K562 (cell line): ENCODE measurements around the gene SPATA21. TPM values are rescaled to one million over a fixed set of nuclear protein-coding genes. Genes with fewer than 3 reads are reported as not detected.
A peak's percentile ranks its signal among the peaks of the same experiment; 100 is the strongest.

Experiments
- ASH1L ChIP-seq: fragments of 450-650 bp; IDR thresholded peaks from 2 replicates; pipeline ENCODE4 v1.6.1; 2018; ENCODE audit warnings: borderline replicate concordance, mild to moderate bottlenecking, low read depth; ENCODE audit not compliant: partially characterized antibody
- DPF2 ChIP-seq: fragments of 450-650 bp; IDR thresholded peaks from 2 replicates; pipeline ENCODE4 v1.6.1; 2016
- GABPB1 ChIP-seq: sonication (generic); formaldehyde crosslinking; IDR thresholded peaks from 2 replicates; pipeline ENCODE4 v1.8.0; 2022; ENCODE audit warnings: mild to moderate bottlenecking, missing genetic modification reagents
- HDAC1 ChIP-seq, 2 experiments: fragments of 450-650 bp; IDR thresholded peaks; 2 replicates each; pipeline ENCODE4 v1.6.1; 2016 to 2017; ENCODE audit warnings: inconsistent platforms in 1 of 2, mild to moderate bottlenecking in 1 of 2, moderate library complexity in 1 of 2
- KAT7 ChIP-seq: sonication (generic); formaldehyde crosslinking; IDR thresholded peaks from 2 replicates; pipeline ENCODE4 v1.8.0; 2022; ENCODE audit warnings: missing genetic modification reagents, mild to moderate bottlenecking, borderline replicate concordance
- MAZ ChIP-seq, 2 experiments: fragments of 450-650 bp in 1 of 2; sonication (generic) in 1 of 2; formaldehyde crosslinking; IDR thresholded peaks in 1 of 2; conservative IDR thresholded peaks in 1 of 2; 2 replicates each; pipeline versions ENCODE4 v1.4.0 to v1.5.0; 2020; ENCODE audit warnings: mild to moderate bottlenecking in 1 of 2, missing genetic modification reagents in 1 of 2
- MTA1 ChIP-seq: fragments of 450-650 bp; IDR thresholded peaks from 2 replicates; pipeline ENCODE4 v1.6.1; 2017; ENCODE audit warnings: borderline replicate concordance
- MYC ChIP-seq, 2 experiments: fragments of 250-450 bp in 1 of 2; sonication (Bioruptor Pico) in 1 of 2; IDR thresholded peaks; 2 replicates each; pipeline versions ENCODE4 v1.5.1 to v1.6.1; 2012 to 2021; ENCODE audit warnings: low read depth in 2 of 2, borderline replicate concordance in 1 of 2, improper control_type of control experiment in 1 of 2, low read length in 1 of 2, mild to moderate bottlenecking in 1 of 2, moderate library complexity in 1 of 2
- NCOA1 ChIP-seq: fragments of 450-650 bp; IDR thresholded peaks from 2 replicates; pipeline ENCODE4 v1.6.1; 2016; ENCODE audit warnings: low read depth
- PHF20 ChIP-seq: fragments of 450-650 bp; IDR thresholded peaks from 2 replicates; pipeline ENCODE4 v1.6.1; 2018; ENCODE audit not compliant: partially characterized antibody
- RBBP5 ChIP-seq: fragments of 200-600 bp; sonication (generic); IDR thresholded peaks from 2 replicates; pipeline ENCODE4 v1.6.1; 2012; ENCODE audit warnings: borderline replicate concordance, mild to moderate bottlenecking, low read length, control low read depth, inconsistent platforms; ENCODE audit not compliant: insufficient read depth, poor library complexity, severe bottlenecking
- SPI1 ChIP-seq: IDR thresholded peaks from 2 replicates; pipeline ENCODE4 v1.6.1; 2011; ENCODE audit warnings: low read depth, low read length, control low read depth, borderline replicate concordance
- TARDBP ChIP-seq: fragments of 450-650 bp; IDR thresholded peaks from 2 replicates; pipeline ENCODE4 v1.6.1; 2016
- TSC22D4 ChIP-seq: fragments of 450-650 bp; IDR thresholded peaks from 2 replicates; pipeline ENCODE4 v1.6.1; 2016; ENCODE audit warnings: missing genetic modification characterization, missing biosample characterization, control low read depth
- ZNF644 ChIP-seq: fragments of 200-800 bp; sonication (Bioruptor generic); IDR thresholded peaks from 2 replicates; pipeline ENCODE4 v1.6.1; 2016; ENCODE audit warnings: low read depth, missing genetic modification characterization, missing compliant biosample characterization
- ZNF77 ChIP-seq: fragments of 250-450 bp; sonication (Bioruptor Pico); IDR thresholded peaks from 2 replicates; pipeline ENCODE4 v1.5.0; 2020
- ZNF778 ChIP-seq: fragments of 450-650 bp; formaldehyde crosslinking; IDR thresholded peaks from 2 replicates; pipeline ENCODE4 v1.4.0; 2020; ENCODE audit warnings: mild to moderate bottlenecking, moderate library complexity
- ZSCAN29 ChIP-seq: fragments of 450-650 bp; IDR thresholded peaks from 2 replicates; pipeline ENCODE4 v1.6.1; 2017
- ZSCAN32 ChIP-seq: fragments of 450-650 bp; formaldehyde crosslinking; IDR thresholded peaks from 2 replicates; pipeline ENCODE4 v1.4.0; 2020; ENCODE audit warnings: mild to moderate bottlenecking, moderate library complexity
- polyA plus RNA-seq, 8 experiments: library from polyadenylated mRNA; depleted of rRNA in 4 of 8; stranded (reverse) in 5 of 8; unstranded in 3 of 8; fragments of >200 nt; fragmentation: Nextera tagmentation in 2 of 8; fragmentation: Illumina TruSeq in 1 of 8; extraction: Ambion mirVana in 2 of 8; extraction: Trizol in 1 of 8; gene quantifications; 2 replicates each; pipeline versions ENCODE4 v1.2.1 to v1.2.3, GENCODE V29; 2011 to 2014; ENCODE audit warnings: inconsistent platforms in 1 of 8, missing spikeins in 1 of 8
- total RNA-seq, 7 experiments: library from RNA; depleted of rRNA in 6 of 7; stranded (reverse); fragments of >200 nt in 6 of 7; fragmentation: Illumina TruSeq in 2 of 7; extraction: Trizol in 2 of 7; gene quantifications; 2 replicates each; pipeline versions ENCODE4 v1.2.1 to v1.2.3, GENCODE V29; 2011 to 2021; ENCODE audit warnings: low replicate concordance in 1 of 7
- TF ChIP-seq, protein P1 (sequence below), 2 experiments: fragments of 250-450 bp in 1 of 2; fragments of 450-650 bp in 1 of 2; sonication (Bioruptor Pico) in 1 of 2; IDR thresholded peaks; 2 replicates each; pipeline versions ENCODE4 v1.6.1 to v1.8.0; 2016 to 2021; ENCODE audit warnings: mild to moderate bottlenecking in 2 of 2, moderate library complexity in 2 of 2, missing compliant biosample characterization in 1 of 2, missing genetic modification characterization in 1 of 2
- TF ChIP-seq, protein P2 (sequence below): fragments of 450-650 bp; IDR thresholded peaks from 2 replicates; pipeline ENCODE4 v1.6.1; 2017; ENCODE audit warnings: antibody characterized with exemption
- TF ChIP-seq, protein P3 (sequence below): fragments of 450-650 bp; formaldehyde crosslinking; IDR thresholded peaks from 2 replicates; pipeline ENCODE4 v1.4.0; 2022; ENCODE audit warnings: missing genetic modification characterization
- TF ChIP-seq, protein P4 (sequence below): sonication (generic); formaldehyde crosslinking; IDR thresholded peaks from 2 replicates; pipeline ENCODE4 v1.8.0; 2022; ENCODE audit warnings: mild to moderate bottlenecking, missing genetic modification reagents

Gene SPATA21
- total and polyA plus RNA-seq, 9 of the 15 experiments (the other 6 are each of a cell fraction or from before 2014, with no cell fraction given): 0.10 to 0.36 (median 0.13) TPM; not detected in 3

DNA sequence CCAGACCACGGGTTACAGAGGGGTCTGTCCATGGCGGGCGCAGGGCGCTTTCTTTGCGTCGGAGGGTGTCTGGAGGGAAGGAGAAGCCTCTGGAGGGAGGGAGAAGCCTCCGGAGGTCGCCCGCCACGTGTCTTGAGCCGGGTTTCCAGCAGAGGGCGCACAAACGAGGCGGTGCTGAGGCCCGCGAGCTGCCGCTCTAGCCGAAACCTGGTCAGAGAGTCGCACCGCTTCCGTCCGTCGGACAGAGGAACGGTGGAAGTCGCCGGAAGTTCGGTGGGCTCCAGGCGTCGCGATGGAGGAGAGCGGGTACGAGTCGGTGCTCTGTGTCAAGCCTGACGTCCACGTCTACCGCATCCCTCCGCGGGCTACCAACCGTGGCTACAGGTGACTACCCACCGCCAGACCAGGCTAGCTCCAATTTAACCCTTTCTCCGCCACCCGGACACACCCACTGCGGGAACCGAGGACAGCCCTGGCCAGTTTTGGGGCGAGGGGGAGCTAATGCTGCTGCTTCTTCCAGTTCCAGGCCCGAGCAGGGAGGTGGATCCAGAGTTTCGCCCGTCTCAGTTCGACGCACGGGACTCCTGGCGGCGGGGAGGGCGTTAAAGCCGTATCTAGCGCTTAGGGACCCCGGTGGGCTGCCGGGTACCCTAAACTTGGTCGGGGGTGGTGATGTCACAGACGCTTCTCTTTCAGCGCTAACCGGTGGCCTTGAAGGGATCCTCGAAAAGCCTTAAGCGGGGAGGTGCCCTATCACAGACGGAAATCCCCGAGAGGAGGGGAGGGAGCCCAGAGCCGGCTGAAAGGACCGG lies 3.5 kb upstream of the SPATA21 start, which contains the start of gene NECAP2 (continued):
- TF ChIP-seq, protein P1, sequence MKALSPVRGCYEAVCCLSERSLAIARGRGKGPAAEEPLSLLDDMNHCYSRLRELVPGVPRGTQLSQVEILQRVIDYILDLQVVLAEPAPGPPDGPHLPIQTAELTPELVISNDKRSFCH (CRISPR knock-in tag; IDR thresholded peaks at IDR 0.05): no peak
- TF ChIP-seq, protein P1 (tag; IDR thresholded peaks at IDR 0.05): peak; percentile 48; the same call in 1 of the 2 replicates
- TF ChIP-seq MTA1 (no peak), ZSCAN29 (no peak), RBBP5 (peak; percentile 100), SPI1 (0 out of 2 replicates have a peak, but pooled peaks have one; percentile 23), HDAC1 (IDR thresholded peaks at IDR 0.05) (peak; percentile 37 to 98; a peak in 3 of 4 replicates), NCOA1 (no peak; the same call in 1 of the 2 replicates), ASH1L (no peak), ZSCAN32 (CRISPR knock-in tag) (no peak), TARDBP (peak; percentile 76; the same call in 1 of the 2 replicates), ZNF778 (CRISPR knock-in tag) (no peak), MYC (IDR thresholded peaks at IDR 0.05; ENCODE audit: low read depth, low read length) (peak; percentile 99), MYC (CRISPR knock-in tag; IDR thresholded peaks at IDR 0.05; ENCODE audit: borderline replicate concordance, low read depth) (peak; percentile 84; the same call in 1 of the 2 replicates), TSC22D4 (tag) (no peak), KAT7 (0 out of 2 replicates have a peak, but pooled peaks have one; percentile 57), PHF20 (peak; percentile 89), MAZ (CRISPR knock-in tag; conservative IDR thresholded peaks at IDR 0.05 in 1 of 2, IDR thresholded peaks at IDR 0.05 in 1 of 2) (peak in 1 of 2 experiments; percentile 96; a peak in 3 of 4 replicates), ZNF77 (CRISPR knock-in tag) (no peak), GABPB1 (peak; percentile 94), DPF2 (peak; percentile 57), ZNF644 (tag) (no peak)
- TF ChIP-seq, protein P2, sequence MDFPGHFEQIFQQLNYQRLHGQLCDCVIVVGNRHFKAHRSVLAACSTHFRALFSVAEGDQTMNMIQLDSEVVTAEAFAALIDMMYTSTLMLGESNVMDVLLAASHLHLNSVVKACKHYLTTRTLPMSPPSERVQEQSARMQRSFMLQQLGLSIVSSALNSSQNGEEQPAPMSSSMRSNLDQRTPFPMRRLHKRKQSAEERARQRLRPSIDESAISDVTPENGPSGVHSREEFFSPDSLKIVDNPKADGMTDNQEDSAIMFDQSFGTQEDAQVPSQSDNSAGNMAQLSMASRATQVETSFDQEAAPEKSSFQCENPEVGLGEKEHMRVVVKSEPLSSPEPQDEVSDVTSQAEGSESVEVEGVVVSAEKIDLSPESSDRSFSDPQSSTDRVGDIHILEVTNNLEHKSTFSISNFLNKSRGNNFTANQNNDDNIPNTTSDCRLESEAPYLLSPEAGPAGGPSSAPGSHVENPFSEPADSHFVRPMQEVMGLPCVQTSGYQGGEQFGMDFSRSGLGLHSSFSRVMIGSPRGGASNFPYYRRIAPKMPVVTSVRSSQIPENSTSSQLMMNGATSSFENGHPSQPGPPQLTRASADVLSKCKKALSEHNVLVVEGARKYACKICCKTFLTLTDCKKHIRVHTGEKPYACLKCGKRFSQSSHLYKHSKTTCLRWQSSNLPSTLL: no peak
- TF ChIP-seq, protein P3, sequence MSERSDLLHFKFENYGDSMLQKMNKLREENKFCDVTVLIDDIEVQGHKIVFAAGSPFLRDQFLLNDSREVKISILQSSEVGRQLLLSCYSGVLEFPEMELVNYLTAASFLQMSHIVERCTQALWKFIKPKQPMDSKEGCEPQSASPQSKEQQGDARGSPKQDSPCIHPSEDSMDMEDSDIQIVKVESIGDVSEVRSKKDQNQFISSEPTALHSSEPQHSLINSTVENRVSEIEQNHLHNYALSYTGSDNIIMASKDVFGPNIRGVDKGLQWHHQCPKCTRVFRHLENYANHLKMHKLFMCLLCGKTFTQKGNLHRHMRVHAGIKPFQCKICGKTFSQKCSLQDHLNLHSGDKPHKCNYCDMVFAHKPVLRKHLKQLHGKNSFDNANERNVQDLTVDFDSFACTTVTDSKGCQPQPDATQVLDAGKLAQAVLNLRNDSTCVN (CRISPR knock-in tag): no peak
- TF ChIP-seq, protein P4, sequence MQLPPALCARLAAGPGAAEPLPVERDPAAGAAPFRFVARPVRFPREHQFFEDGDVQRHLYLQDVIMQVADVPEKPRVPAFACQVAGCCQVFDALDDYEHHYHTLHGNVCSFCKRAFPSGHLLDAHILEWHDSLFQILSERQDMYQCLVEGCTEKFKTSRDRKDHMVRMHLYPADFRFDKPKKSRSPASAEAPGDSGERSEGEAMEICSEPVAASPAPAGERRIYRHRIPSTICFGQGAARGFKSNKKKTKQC (CRISPR knock-in tag): peak; percentile 86
